G401 (cell line): Measurements from ENCODE around the gene SRSF6. TPM values are rescaled to one million over a fixed set of nuclear protein-coding genes. Genes with fewer than 3 reads are reported as not detected.

Experiments
- total RNA-seq: library from RNA; depleted of rRNA; stranded (reverse); fragments of >200 nt; shearing (Covaris generic); gene quantifications from 2 replicates; pipeline ENCODE4 v1.2.3, GENCODE V29; 2014; rRNA removed

SRSF6 gene
- total RNA-seq, 1 experiment from 2014 or later, result 24.1 TPM

Other genes starting within 250 kb of the SRSF6 start
- gene L3MBTL1, start 49.8 kb downstream of the SRSF6 start, total RNA-seq, result 3.0 and 17.9 TPM in 2 replicates
- gene SGK2, start 101.1 kb downstream of the SRSF6 start, total RNA-seq, result 0.27 TPM in 1 of 2 replicates, not detected in the other
- 66.6 and 72.5 TPM in 2 replicates for gene IFT52, start 133.0 kb downstream of the SRSF6 start, total RNA-seq
- gene MYBL2, start 209.2 kb downstream of the SRSF6 start, total RNA-seq, result 28.0 and 36.1 TPM in 2 replicates